Nephron progenitor cell (in vitro differentiated cells): Measurements from ENCODE around the gene TRIM29.

Source experiments
- DNase-seq: peaks from one replicate; pipeline ENCODE4 v3.0.0; 2021
- H3K27ac Mint-ChIP-seq: 2 replicates; pipeline ENCODE4 v1.8.0; 2021; ENCODE audit warnings: mild to moderate bottlenecking, moderate library complexity, mixed read lengths
- H3K27me3 Mint-ChIP-seq: 2 replicates; pipeline ENCODE4 v1.8.0; 2021; ENCODE audit warnings: mild to moderate bottlenecking, low read depth, mixed read lengths; ENCODE audit not compliant: poor library complexity
- H3K36me3 Mint-ChIP-seq: 2 replicates; pipeline ENCODE4 v1.8.0; 2021; ENCODE audit warnings: low read depth, mixed read lengths
- H3K4me1 Mint-ChIP-seq: 2 replicates; pipeline ENCODE4 v1.8.0; 2021; ENCODE audit warnings: mixed read lengths
- H3K4me3 Mint-ChIP-seq: 2 replicates; pipeline ENCODE4 v1.8.0; 2021; ENCODE audit warnings: mild to moderate bottlenecking, moderate library complexity, mixed read lengths
- H3K9me3 Mint-ChIP-seq: 2 replicates; pipeline ENCODE4 v1.8.0; 2021; ENCODE audit warnings: mild to moderate bottlenecking, moderate library complexity, mixed read lengths
- CTCF ChIP-seq: fragments of 200-600 bp; sonication (generic); IDR thresholded peaks from 2 replicates; pipeline ENCODE4 v1.5.0; 2021; ENCODE audit warnings: antibody characterized with exemption

TRIM29 gene

GRCh38 chr11:120135838-120136237, 2.1 kb downstream of the TRIM29 start:
- Mint-ChIP-seq H3K27me3 (peaks cover 35% of the 10 kb centered on the region), H3K4me1 (peaks cover 11% of the 10 kb centered on the region), H3K27ac (no peak overlapping the region), H3K9me3 (no peaks in the 10 kb centered on the region), H3K36me3 (no peaks in the 10 kb centered on the region), H3K4me3 (no peak overlapping the region)
- no peak for TF ChIP-seq CTCF
- no peak for DNase-seq

- H3K4me1 Mint-ChIP-seq: peaks cover 12% of the 10 kb centered on the region
- H3K4me3 Mint-ChIP-seq: no peak overlapping the region
- peaks cover 27% of the 10 kb centered on the region for H3K27me3 Mint-ChIP-seq
- H3K9me3 Mint-ChIP-seq: no peaks in the 10 kb centered on the region
- H3K27ac Mint-ChIP-seq: no peak overlapping the region
- DNase-seq: no peak
- TF ChIP-seq CTCF: no peak
- H3K36me3 Mint-ChIP-seq: no peaks in the 10 kb centered on the region
Measured at GRCh38 chr11:120134931-120135228, 3.0 kb downstream of the TRIM29 start.

GRCh38 chr11:120134106-120134930, 3.6 kb downstream of the TRIM29 start:
- TF ChIP-seq CTCF: no peak
- Mint-ChIP-seq H3K27me3 (peaks cover 26% of the 10 kb centered on the region), H3K27ac (no peak overlapping the region), H3K4me1 (peaks cover 17% of the 10 kb centered on the region), H3K9me3 (no peaks in the 10 kb centered on the region), H3K4me3 (no peak overlapping the region), H3K36me3 (no peaks in the 10 kb centered on the region)
- no peak for DNase-seq

GRCh38 chr11:120133216-120134105, 4.5 kb downstream of the TRIM29 start:
- no peak for DNase-seq
- TF ChIP-seq CTCF: no peak
- Mint-ChIP-seq H3K4me1 (peaks cover 23% of the 10 kb centered on the region), H3K36me3 (no peaks in the 10 kb centered on the region), H3K27ac (no peak overlapping the region), H3K9me3 (no peaks in the 10 kb centered on the region), H3K27me3 (peaks cover 32% of the 10 kb centered on the region), H3K4me3 (no peak overlapping the region)

GRCh38 chr11:120132645-120133185, 5.2 kb downstream of the TRIM29 start:
- no peaks in the 10 kb centered on the region for H3K9me3 Mint-ChIP-seq
- no peaks in the 10 kb centered on the region for H3K36me3 Mint-ChIP-seq
- TF ChIP-seq CTCF: no peak
- H3K27ac Mint-ChIP-seq: no peak overlapping the region
- no peak overlapping the region for H3K4me3 Mint-ChIP-seq
- H3K4me1 Mint-ChIP-seq: peaks cover 19% of the 10 kb centered on the region
- DNase-seq: no peak
- H3K27me3 Mint-ChIP-seq: peaks cover 32% of the 10 kb centered on the region
